ENCODE results near the gene CENPP. TPM values are rescaled to one million over a fixed set of nuclear protein-coding genes. Genes with fewer than 3 reads are reported as not detected.

CENPP gene
- total RNA-seq, 1 donor from 2014 or later = 7.7 TPM

DNA sequence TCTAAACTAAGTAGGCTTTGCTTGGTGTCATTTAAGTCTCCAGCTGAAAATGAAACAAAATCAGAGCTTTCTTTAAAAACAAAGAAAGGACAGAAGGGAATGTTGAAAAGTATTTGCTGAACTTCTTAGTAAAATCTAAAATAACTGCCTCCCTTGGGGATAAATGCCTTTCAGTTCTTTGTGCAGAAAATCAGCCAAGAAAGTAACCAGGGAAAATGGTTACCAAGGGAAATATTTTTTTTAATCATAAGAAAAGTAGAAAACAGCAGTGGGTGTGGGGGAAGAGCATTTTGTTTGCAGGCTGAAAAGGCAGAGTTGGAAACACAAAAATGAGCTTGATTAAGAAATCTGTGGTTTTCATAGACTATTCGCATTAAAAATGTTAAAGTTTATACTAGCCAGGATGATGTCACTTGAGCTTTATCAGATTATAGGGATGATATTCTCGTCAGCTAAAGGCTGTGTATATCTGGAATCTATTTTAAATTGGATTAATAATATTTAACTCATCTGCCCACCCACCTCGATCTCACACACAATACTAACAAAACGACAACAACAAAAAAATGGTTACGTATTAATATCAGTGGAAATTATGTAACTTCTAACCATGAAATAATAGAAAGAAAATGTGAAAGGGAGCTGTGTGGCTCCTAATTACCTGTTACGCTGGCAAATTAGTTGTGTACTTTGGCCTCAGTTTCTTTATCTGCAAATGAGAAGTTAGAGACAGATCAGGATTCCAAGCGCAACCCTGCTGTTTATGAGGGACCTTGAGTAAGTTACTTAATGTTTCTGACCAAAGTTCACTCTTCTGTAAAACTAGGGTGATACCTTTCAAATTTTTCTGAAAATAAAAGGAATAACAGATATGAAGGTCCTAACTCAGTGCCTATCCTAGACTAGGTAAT is 210.4 kb downstream of the CENPP start, which contains the start of gene ECM2:
Gene ECM2, minus strand, starts transcription at position 51 of the 911 bp plus-strand sequence. CDS start 13,124 bp downstream, outside the sequence.
- H3K27me3 Mint-ChIP-seq (ENCODE audit: low read depth) = no peaks in the 10 kb centered on the region
- H3K4me3 Mint-ChIP-seq (ENCODE audit: unreplicated experiment) = peak within 1 kb of the TSS; percentile 66
- peak within 1 kb of the TSS; percentile 93 for H3K27ac Mint-ChIP-seq (ENCODE audit: unreplicated experiment)
- TF ChIP-seq, protein P1, sequence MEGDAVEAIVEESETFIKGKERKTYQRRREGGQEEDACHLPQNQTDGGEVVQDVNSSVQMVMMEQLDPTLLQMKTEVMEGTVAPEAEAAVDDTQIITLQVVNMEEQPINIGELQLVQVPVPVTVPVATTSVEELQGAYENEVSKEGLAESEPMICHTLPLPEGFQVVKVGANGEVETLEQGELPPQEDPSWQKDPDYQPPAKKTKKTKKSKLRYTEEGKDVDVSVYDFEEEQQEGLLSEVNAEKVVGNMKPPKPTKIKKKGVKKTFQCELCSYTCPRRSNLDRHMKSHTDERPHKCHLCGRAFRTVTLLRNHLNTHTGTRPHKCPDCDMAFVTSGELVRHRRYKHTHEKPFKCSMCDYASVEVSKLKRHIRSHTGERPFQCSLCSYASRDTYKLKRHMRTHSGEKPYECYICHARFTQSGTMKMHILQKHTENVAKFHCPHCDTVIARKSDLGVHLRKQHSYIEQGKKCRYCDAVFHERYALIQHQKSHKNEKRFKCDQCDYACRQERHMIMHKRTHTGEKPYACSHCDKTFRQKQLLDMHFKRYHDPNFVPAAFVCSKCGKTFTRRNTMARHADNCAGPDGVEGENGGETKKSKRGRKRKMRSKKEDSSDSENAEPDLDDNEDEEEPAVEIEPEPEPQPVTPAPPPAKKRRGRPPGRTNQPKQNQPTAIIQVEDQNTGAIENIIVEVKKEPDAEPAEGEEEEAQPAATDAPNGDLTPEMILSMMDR (IDR thresholded peaks at IDR 0.05) = no peak
- peaks cover 27% of the 10 kb centered on the region for H3K4me1 Mint-ChIP-seq (ENCODE audit: low read depth)
- no peak for DNase-seq (ENCODE audit: low spot score)
- H3K9me3 Mint-ChIP-seq (ENCODE audit: low read depth) = peaks cover 16% of the 10 kb centered on the region
- H3K36me3 Mint-ChIP-seq (ENCODE audit: low read depth) = peaks cover 16% of the 10 kb centered on the region

DNA sequence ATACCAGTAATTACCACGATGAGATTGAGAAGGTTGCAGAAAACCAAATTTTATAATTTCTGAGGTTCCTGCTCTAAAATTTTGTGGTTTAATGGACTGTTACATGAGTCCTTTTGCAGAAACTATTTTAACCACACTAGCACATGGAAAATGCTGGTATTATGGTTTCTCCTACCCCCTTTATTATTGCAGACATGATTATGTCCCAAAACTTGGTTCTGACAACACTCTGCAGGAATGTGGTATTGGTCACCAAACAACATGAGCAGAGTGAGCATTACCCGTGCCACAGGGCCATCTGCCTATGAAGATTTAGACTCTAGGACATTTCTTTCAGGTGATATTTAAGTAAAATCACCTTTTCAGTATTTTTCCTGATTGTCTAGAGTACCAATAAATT is 212.8 kb downstream of the CENPP start:
- H3K9me3 Mint-ChIP-seq (ENCODE audit: low read depth) = peaks cover 3% of the 10 kb centered on the region
- no peak for DNase-seq (ENCODE audit: low spot score)

DNA sequence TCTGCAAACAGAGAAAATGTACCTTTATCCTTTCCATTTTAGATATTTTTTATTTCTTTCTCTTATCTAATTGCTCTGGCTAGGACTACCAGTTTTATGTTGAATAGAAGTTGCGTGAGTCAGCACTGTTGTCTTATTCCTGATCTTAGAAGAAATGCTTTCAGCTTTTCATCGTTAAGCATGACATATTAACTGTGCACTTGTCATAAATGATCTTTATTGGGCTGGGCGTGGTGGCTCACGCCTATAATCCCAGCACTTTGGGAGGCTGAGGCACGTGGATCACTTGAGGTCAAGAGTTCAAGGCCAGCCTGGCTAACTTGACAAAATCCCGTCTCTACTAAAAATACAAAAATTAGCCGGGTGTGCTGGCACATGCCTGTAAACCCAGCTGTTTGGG is 218.2 kb downstream of the CENPP start:
- H3K36me3 Mint-ChIP-seq (ENCODE audit: low read depth) = peaks cover 4% of the 10 kb centered on the region
- no peak overlapping the region for H3K27ac Mint-ChIP-seq (ENCODE audit: unreplicated experiment)
- peaks cover 3% of the 10 kb centered on the region for H3K9me3 Mint-ChIP-seq (ENCODE audit: low read depth)
- TF ChIP-seq, protein P1 (IDR thresholded peaks at IDR 0.05) = no peak
- DNase-seq (ENCODE audit: low spot score) = no peak
- no peaks in the 10 kb centered on the region for H3K27me3 Mint-ChIP-seq (ENCODE audit: low read depth)
- H3K4me1 Mint-ChIP-seq (ENCODE audit: low read depth) = peaks cover 4% of the 10 kb centered on the region
- H3K4me3 Mint-ChIP-seq (ENCODE audit: unreplicated experiment) = no peak overlapping the region

More for the DNA sequence above, 212.8 kb downstream of the CENPP start:
- TF ChIP-seq, protein P1 (IDR thresholded peaks at IDR 0.05) = no peak
- Mint-ChIP-seq H3K27ac (ENCODE audit: unreplicated experiment) (no peak overlapping the region), H3K27me3 (ENCODE audit: low read depth) (no peaks in the 10 kb centered on the region), H3K4me1 (ENCODE audit: low read depth) (peaks cover 23% of the 10 kb centered on the region), H3K36me3 (ENCODE audit: low read depth) (peaks cover 5% of the 10 kb centered on the region), H3K4me3 (ENCODE audit: unreplicated experiment) (no peak overlapping the region)

DNA sequence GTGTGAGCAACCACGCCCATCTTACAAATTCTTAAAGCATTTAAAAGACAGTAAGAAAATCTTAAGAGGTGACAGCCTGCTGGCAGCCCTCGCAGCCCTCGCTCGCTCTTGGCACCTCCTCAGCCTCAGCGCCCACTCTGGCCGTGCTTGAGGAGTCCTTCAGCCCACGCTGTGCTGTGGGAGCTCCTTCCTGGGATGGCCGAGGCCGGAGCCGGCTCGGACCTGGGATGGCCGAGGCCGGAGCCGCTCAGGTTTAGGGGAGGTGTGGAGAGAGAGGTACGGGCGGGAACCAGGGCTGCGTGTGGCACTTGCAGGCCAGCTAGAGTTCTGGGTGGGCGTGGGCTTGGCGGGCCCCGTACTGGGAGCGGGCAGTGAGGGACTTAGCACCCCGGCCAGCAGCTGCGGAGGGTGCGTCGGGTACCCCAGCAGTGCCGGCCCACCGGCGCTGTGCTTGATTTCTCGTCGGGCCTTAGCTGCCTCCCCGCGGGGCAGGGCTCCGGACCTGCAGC is 219.3 kb downstream of the CENPP start:
- H3K36me3 Mint-ChIP-seq (ENCODE audit: low read depth) = peaks cover 4% of the 10 kb centered on the region
- H3K4me1 Mint-ChIP-seq (ENCODE audit: low read depth) = peaks cover 4% of the 10 kb centered on the region
- no peak overlapping the region for H3K4me3 Mint-ChIP-seq (ENCODE audit: unreplicated experiment)
- DNase-seq (ENCODE audit: low spot score) = no peak
- no peak overlapping the region for H3K27ac Mint-ChIP-seq (ENCODE audit: unreplicated experiment)
- no peaks in the 10 kb centered on the region for H3K27me3 Mint-ChIP-seq (ENCODE audit: low read depth)
- TF ChIP-seq, protein P1 (IDR thresholded peaks at IDR 0.05) = no peak
- peaks cover 3% of the 10 kb centered on the region for H3K9me3 Mint-ChIP-seq (ENCODE audit: low read depth)

DNA sequence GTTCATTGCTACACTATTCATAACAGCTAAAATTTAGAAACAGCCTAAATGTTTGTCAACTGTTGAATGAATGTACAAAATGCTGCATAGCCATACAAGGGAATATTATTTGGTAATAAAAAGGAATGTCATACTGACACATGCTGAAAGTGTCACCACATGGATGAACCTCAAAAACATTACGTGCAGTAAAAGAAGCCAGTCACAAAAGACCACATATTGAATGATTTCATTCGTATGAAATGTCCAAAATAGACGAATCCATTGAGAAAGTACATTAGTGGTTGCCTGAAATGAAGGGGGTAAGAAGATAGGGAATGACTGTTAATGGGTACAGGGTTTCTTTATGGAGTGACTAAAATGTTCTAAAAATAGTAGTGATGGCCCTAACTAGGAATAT is 221.6 kb downstream of the CENPP start:
- H3K9me3 Mint-ChIP-seq (ENCODE audit: low read depth) = peaks cover 5% of the 10 kb centered on the region
- TF ChIP-seq, protein P1 (IDR thresholded peaks at IDR 0.05) = no peak
- no peak for DNase-seq (ENCODE audit: low spot score)
- no peak overlapping the region for H3K27ac Mint-ChIP-seq (ENCODE audit: unreplicated experiment)
- peaks cover 4% of the 10 kb centered on the region for H3K36me3 Mint-ChIP-seq (ENCODE audit: low read depth)
- H3K4me3 Mint-ChIP-seq (ENCODE audit: unreplicated experiment) = no peak overlapping the region
- H3K27me3 Mint-ChIP-seq (ENCODE audit: low read depth) = no peaks in the 10 kb centered on the region
- peaks cover 13% of the 10 kb centered on the region for H3K4me1 Mint-ChIP-seq (ENCODE audit: low read depth)
